HG02798 (cell line): ENCODE measurements around the gene PRX.
"Not testable (repeated sequence)": the region's sequence is repeated elsewhere in the genome, so short reads cannot be mapped to it uniquely, and the experiment has no call there.

Source experiments
- ATAC-seq: cut with Tn5 transposase; IDR thresholded peaks from one replicate; pipeline ENCODE4 v1.9.1; 2021; ENCODE audit warnings: mild to moderate bottlenecking; ENCODE audit not compliant: unreplicated experiment, poor library complexity

PRX gene

DNA sequence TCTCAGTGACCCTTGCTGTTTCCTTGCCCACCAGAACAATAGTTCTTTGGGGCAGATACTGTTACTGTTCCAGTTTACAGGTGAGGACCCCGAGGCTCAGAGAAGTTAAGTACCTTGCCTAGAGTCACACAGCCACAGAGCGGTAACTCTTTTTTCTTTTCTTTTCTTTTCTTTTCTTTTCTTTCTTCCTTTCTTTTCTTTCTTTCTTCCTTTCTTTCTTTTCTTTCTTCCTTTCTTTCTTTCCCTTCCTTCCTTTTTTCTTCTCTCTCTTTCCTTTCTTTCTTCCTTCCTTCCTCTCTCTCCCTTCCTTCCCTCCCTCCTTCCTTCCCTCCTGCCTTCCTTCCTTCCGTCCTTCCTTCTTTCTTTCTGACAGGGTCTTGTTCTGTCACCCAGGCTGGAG, 4.9 kb upstream of the PRX start:
- ATAC-seq = no peak

GRCh38 chr19:40417643-40417981, 4.4 kb upstream of the PRX start:
- no peak for ATAC-seq

GRCh38 chr19:40416918-40417642, 3.9 kb upstream of the PRX start:
- ATAC-seq = no peak

- ATAC-seq = no peak
These were observed 2.6 kb upstream of the PRX start for GRCh38 chr19:40415768-40416167.

DNA sequence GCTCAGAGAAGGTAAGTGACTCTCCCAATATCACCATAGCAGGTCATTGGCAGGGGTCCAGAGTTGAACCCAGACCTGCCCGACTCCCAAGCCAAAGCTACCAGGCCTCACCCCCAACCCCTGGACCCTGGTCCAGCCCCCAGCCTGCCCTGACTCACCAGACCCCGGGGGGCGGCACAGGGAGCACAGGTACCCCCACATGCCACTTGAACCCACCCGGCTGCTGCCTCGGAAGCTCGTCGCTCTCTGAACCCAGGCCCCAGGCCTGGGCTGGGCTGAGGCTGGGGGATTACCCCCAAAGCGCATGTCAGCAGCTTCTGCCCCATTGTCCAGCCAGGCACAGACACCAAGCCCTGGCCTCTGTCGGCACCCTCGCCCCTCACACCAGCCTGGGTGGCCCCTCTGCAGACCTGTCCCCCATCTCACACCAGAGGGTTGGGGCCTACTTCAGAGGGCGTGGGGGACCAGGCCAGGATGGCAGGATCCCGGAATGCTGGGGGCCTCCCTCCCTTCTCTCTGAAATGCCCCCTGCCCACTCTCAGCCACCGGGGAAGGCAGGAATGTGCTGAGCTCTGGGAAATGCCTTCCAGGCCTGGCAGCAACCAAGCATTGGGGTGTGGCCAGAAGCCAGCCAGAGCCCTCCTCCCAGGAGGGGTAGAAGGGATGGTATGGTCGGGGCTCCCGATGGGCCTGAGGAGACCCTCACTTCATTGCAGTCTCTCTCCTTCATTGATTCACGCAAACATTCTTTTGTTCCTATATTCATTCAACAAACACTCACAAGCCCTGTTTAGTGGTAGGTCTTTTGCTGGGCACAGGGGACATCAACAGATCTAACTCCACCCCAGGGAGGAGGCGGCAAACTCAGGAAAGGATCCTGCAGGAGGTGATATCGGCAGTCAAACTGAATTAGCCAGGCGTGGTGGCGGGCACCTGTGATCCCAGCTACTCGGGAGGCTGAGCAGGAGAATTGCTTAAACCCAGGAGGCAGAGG, 1.7 kb upstream of the PRX start:
- ATAC-seq = no peak

DNA sequence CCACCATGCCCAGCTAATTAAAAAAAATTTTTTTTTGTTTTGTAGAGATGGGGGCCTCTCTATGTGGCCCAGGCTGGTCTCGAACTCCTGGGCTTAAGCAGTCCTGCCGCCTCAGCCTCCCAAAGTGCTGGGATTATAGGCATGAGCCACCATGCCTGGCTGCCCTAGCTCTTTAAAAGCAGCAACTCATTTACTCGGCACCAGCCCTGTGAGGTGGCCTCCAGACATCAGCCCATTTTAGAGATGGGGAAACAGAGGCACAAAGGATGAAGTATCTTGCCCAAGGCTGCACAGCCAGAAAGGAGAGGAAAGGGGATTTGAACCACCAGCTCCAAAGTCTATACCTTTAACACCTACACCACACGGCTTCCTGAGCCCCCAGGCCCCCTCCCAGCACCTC, 312 bp downstream of the PRX start:
- no peak for ATAC-seq

DNA sequence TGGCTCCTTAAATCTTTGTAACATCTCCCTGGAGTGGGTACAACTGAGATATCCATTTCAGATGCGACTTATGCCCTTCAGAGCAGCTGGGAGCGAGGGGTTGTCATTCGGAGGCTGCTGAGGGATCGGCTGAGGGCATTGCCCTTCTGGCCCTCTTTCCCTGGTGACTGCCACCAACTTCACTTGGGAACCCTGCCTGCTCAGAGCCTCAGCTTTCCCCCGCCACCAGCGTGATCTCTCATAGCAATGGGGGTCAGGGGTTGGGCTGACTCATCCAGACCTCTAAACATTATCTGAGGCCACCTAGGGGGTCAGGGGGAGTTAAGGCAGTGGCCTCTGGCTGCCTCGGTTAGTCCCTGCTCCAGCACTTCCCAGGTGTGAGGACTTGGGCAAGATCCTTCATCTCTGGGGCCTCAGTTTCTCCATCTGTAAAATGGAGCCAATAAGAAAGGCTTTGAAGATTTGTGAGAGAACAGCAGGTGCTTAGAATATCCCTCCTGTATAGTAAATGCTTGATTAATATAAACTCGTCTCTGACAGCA, 1.1 kb downstream of the PRX start:
- no peak for ATAC-seq

DNA sequence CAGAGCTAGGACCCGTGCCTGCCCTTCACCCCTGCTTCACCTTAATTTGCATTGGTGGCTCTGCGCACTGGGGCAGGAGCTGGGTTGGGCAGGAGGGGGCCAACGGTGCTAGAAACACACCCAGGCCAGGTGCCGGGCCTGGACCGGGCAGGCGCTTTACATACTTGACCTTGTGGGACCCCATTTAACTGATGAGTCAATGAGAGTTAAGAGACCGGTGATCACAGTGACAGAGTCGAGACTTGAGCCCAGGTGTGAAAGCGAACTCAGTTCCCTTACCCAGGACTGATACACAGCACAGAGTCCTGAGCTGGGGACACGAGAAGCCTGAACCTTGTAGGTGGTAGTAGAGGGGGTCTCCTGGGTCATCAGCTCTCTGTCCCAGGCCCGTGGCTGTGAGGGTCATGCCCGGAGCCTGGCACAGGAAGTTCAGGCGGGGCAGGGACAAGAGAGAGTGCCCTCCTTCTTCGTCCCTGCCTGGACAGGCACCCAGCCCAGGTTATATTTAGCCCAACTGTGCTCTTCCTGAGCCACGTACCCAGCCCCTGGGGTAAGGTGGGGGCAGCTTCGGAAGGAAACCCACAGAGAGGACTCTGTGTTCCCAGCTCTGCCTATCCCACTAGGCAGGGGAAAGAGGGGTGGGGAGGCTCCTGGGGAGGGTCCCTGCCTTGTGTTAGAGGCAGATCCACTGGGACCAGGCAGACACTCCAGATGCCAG, 1.9 kb downstream of the PRX start:
- no peak for ATAC-seq

- no peak for ATAC-seq
These were observed 3.2 kb downstream of the PRX start for GRCh38 chr19:40410030-40410389.

DNA sequence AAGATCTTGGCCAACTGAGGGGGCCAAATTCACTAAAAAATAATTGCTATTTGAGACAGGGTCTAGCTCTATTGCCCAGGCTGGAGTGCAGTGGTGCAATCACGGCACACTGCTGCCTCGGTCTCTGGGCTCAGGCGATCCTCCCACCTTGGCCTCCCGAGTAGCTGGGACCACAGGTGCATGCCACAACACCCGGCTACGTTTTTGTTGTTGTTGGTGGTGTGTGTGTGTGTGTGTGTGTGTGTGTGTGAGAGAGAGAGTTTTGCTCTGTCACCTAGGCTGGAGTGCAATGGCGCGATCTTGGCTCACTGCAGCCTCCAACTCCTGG, 4.6 kb downstream of the PRX start:
- ATAC-seq = not testable (repeated sequence)

GRCh38 chr19:40407714-40408597, 5.2 kb downstream of the PRX start:
- ATAC-seq = no peak

DNA sequence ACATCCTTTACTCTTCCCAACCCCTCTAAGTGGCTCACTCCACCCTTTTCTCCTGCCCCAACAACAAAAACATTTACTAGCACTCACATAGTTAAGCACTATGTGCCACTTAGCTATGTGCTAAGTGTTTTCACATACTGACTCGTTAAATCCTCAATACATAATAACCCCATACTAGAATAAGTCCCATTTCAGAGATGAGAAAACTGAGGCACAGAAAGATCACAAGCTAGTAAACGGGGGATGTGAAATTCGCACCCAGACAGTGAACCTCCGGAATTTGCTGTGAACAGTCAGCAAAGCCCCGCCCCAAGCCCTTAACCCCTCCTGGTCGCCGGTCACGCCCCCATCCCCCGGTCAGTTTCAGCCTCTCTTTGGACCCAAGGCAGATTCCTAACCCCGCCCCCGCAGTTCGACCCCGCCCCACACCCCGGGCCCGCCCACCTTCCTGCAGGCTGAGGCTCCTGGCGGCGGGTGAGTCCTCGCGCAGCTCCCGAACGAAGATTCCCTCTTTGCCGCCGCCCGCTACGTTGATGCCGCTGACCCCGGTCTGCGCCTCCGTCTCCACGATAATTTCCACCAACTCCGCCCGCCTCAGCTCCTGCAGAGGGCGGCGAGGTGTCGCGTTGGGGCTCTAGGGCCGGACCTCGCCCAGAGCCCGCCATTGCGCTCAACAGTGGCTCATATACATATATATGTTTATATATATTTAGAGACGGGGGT, 9.8 kb downstream of the PRX start:
- peak; percentile 69 for ATAC-seq

DNA sequence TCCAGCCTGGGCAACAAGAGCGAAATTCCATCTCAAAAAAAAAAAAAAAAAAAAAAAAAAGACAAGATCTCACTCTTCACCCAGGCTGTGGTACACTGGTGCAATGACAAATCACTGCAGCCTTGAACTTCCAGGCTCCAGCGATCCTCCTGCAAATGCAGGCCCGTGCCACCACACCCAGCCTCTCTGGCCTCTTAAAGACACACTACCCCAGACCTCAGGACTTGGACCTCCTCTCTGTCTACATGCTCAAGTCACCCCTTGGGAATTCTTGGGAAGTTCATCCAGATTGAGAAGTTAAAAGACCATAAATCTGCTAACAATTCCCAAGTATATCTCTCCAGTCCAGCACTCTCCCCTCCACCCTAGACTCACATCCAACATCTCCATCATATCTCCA, 12.6 kb downstream of the PRX start:
- ATAC-seq = no peak

- no peak for ATAC-seq
These were observed 14.6 kb downstream of the PRX start for GRCh38 chr19:40398417-40399131.

GRCh38 chr19:40397568-40397906, 15.6 kb downstream of the PRX start:
- ATAC-seq = no peak

DNA sequence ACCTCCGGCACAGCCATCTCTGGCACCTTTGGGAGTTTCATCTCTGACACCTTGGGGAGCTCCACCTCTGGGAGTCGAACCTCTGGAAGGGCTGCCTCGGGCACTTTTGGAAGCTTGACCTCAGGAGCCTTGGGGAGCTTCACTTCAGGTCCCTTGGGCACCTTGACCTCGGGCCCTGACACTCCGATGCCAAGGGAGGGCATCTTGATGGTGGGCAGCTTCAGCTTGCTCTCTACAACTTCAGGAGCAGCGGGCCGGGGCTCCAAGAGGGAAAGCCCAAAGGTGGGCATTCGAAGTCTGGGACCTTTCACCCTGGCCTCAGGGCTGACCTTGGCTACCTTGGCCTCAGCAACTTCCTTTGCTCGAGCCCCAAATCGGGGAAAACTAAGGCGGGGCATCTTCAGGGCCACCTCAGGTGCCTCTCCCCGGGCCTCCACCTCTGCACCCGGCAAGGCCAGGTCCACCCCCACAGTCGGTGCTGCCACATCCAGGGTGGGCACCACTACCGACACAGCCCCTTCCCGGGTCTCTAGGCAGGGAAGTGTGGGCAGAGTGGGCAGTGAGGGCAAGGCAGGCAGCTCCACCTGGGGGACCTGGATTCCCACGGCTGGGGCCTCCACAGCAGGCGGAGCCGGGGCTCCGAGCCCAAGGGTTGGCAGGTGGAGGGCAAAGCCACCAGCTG, 16.2 kb downstream of the PRX start:
- ATAC-seq = no peak

- ATAC-seq = no peak
These were observed 17.2 kb downstream of the PRX start for GRCh38 chr19:40395956-40396355.

DNA sequence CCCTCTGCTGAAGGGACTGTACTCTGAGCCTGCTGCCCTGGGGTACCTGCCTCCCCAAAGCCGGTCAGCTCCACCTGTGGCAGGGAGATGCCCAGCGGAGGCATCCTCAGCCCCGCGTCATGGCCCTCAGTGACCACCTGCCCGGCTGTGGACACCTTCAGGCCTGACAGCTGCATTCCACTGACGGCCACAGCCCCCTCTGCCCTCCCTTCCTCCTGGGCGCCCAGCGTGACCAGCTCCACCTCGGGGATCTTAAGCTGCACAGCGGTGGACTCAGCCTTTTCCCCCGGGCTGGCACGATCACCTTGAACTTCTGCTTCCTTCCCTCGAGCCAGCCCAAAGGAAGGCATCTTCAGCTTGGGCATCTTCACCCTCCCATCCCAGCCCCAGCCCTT, 18.4 kb downstream of the PRX start:
- ATAC-seq = no peak
